GM19452 (cell line): ENCODE data around the gene CETN1.

Experiments used
- ATAC-seq: cut with Tn5 transposase; IDR thresholded peaks from one replicate; pipeline ENCODE4 v1.9.1; 2021; ENCODE audit not compliant: unreplicated experiment

The CETN1 gene

GRCh38 chr18:580154-580553 lies at the start of gene CETN1:
TSS of gene CETN1 (plus strand) at chr18:580380. CDS start at chr18:580409, 29 bp downstream.
- no peak for ATAC-seq

GRCh38 chr18:532018-532417 lies 48.2 kb upstream of the CETN1 start:
- ATAC-seq: no peak

GRCh38 chr18:532632-533031 lies 47.5 kb upstream of the CETN1 start:
- ATAC-seq: no peak

GRCh38 chr18:533995-534601 lies 46.1 kb upstream of the CETN1 start:
- no peak for ATAC-seq

- no peak for ATAC-seq
Observed at GRCh38 chr18:543447-544078, 36.6 kb upstream of the CETN1 start.

- no peak for ATAC-seq
Observed at GRCh38 chr18:549967-550366, 30.2 kb upstream of the CETN1 start.

GRCh38 chr18:551404-552061 lies 28.6 kb upstream of the CETN1 start:
- peak; percentile 97 for ATAC-seq

GRCh38 chr18:555705-556457 lies 24.3 kb upstream of the CETN1 start:
- no peak for ATAC-seq

- ATAC-seq: no peak
Observed at GRCh38 chr18:564708-565561, 15.2 kb upstream of the CETN1 start.

GRCh38 chr18:565562-566061 lies 14.6 kb upstream of the CETN1 start:
- no peak for ATAC-seq

GRCh38 chr18:567122-567521 lies 13.1 kb upstream of the CETN1 start:
- no peak for ATAC-seq

GRCh38 chr18:568731-569130 lies 11.4 kb upstream of the CETN1 start:
- no peak for ATAC-seq

GRCh38 chr18:570256-570655 lies 9.9 kb upstream of the CETN1 start:
- ATAC-seq: no peak

GRCh38 chr18:570697-571096 lies 9.5 kb upstream of the CETN1 start:
- no peak for ATAC-seq

GRCh38 chr18:572091-572830 lies 7.9 kb upstream of the CETN1 start:
- ATAC-seq: no peak

- ATAC-seq: no peak
Observed at GRCh38 chr18:572831-573289, 7.3 kb upstream of the CETN1 start.

- no peak for ATAC-seq
Observed at GRCh38 chr18:573385-573784, 6.8 kb upstream of the CETN1 start.

- no peak for ATAC-seq
Observed at GRCh38 chr18:574149-574860, 5.9 kb upstream of the CETN1 start.
